ENCODE measurements around the gene LDLRAD4. TPM values are rescaled to one million over a fixed set of nuclear protein-coding genes. Genes with fewer than 3 reads are reported as not detected.

LDLRAD4 gene
- total and polyA plus RNA-seq, 2 donors (not counting 1 experiment from before 2014, with no cell fraction given): 13.9 to 35.7 TPM

DNA sequence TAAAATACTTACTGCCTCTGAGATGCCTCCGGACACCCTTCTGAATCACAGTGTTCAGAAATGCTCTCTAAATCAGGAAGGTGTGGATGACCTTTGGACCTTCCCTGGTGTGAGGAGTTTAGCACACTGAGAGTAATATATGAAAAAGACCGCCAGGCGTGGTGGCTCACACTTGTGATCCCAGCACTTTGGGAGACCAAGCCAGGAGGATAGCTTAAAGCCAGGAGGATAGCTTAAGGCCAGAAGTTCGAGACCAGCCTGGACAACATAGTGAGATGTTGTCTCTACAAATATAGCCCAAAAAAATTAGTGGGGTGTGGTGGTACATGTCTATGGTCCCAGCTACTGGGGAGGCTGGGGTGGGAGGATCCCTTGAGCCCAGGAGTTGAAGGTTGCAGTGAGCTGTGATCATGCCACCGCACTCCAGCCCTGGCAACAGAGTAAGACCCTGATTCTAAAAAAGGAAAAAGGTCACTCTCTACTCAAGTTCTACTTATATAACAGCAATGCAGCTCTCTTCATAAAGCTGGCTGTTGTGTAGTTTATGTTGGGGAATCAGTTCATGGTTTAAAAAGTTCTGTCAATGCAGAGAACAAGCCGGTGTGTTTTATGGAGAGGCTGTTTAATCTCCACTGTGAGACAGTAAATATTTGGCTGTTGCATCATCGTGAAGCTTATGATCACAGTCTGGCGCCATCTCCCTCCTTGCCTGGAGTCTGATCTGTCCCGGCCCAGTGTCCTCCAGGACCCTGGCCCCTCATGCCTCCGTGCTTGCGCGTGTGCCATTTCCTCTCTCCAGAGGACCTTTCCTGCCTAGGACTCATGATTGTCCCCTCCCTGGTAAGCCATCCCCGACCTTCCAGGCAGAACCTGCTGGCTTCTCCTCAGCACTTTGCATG is 323.3 kb downstream of the LDLRAD4 start:
- no peak for DNase-seq
- TF ChIP-seq, protein P1, sequence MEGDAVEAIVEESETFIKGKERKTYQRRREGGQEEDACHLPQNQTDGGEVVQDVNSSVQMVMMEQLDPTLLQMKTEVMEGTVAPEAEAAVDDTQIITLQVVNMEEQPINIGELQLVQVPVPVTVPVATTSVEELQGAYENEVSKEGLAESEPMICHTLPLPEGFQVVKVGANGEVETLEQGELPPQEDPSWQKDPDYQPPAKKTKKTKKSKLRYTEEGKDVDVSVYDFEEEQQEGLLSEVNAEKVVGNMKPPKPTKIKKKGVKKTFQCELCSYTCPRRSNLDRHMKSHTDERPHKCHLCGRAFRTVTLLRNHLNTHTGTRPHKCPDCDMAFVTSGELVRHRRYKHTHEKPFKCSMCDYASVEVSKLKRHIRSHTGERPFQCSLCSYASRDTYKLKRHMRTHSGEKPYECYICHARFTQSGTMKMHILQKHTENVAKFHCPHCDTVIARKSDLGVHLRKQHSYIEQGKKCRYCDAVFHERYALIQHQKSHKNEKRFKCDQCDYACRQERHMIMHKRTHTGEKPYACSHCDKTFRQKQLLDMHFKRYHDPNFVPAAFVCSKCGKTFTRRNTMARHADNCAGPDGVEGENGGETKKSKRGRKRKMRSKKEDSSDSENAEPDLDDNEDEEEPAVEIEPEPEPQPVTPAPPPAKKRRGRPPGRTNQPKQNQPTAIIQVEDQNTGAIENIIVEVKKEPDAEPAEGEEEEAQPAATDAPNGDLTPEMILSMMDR (IDR thresholded peaks at IDR 0.05): no peak
- no peak for TF ChIP-seq EZH2 (IDR thresholded peaks at IDR 0.05; ENCODE audit: borderline replicate concordance, insufficient read depth, low read depth, low read length, poor library complexity, severe bottlenecking)
- no peak overlapping the region for H3K4me3 ChIP-seq (ENCODE audit: control extremely low read depth in 1 of 5, extremely low read depth in 1 of 5, insufficient read depth in 1 of 5, low read depth in 2 of 5, low read length in 4 of 5)
- H3K9ac ChIP-seq (ENCODE audit: low read length): no peak overlapping the region
- intact Hi-C loops (cut with micrococcal nuclease): no loop called here
- Mint-ChIP-seq H3K27me3 (no peaks in the 10 kb centered on the region), H3K4me3 (no peak overlapping the region), H3K27ac (no peak overlapping the region), H3K9me3 (ENCODE audit: insufficient read depth) (no peaks in the 10 kb centered on the region), H3K4me1 (peaks cover 39% of the 10 kb centered on the region)
- no peak overlapping the region for H3K4me2 ChIP-seq (replicated peaks; ENCODE audit: low read depth, low read length, poor library complexity, severe bottlenecking)
- no peak overlapping the region for H2AFZ ChIP-seq (ENCODE audit: insufficient read depth, low read depth, low read length, poor library complexity, severe bottlenecking)
- peaks cover 0 to 4% of the 10 kb centered on the region in 2 experiments for H3K36me3 ChIP-seq (replicated peaks in 1 of 2; ENCODE audit: control extremely low read depth in 1 of 2, control insufficient read depth in 1 of 2, extremely low read depth in 1 of 2, insufficient read depth in 2 of 2, low read length in 1 of 2)
- no peaks in the 10 kb centered on the region for H3K27me3 ChIP-seq (replicated peaks in 1 of 4; ENCODE audit: control extremely low read depth in 1 of 4, control insufficient read depth in 3 of 4, insufficient read depth in 4 of 4, low read length in 3 of 4)
- ChIA-PET CTCF (interaction anchor here (0.9 to 1.4 kb wide), 3 partner anchors 8 to 326 kb away, joined by 3 read pairs; no protein-coding TSS in a partner anchor), POLR2A (no interaction called here)
- peaks cover 37 to 39% of the 10 kb centered on the region in 2 donors for H3K4me1 ChIP-seq (ENCODE audit: control insufficient read depth in 2 of 2, insufficient read depth in 2 of 2, low read length in 2 of 2)
- no peak overlapping the region for H3K27ac ChIP-seq (ENCODE audit: low read length in 2 of 2)
- peaks cover 63% of the 10 kb centered on the region for H3K79me2 ChIP-seq (ENCODE audit: control insufficient read depth, insufficient read depth, low read length)
- WGBS (ENCODE audit: insufficient coverage): 97% methylated on average over 12 of the region's 13 CpGs
- ATAC-seq (ENCODE audit: low read depth): no peak
- H3K9me3 ChIP-seq (ENCODE audit: control extremely low read depth in 1 of 3, control insufficient read depth in 2 of 3, insufficient read depth in 1 of 3, low read length in 2 of 3): no peaks in the 10 kb centered on the region
- no peaks in the 10 kb centered on the region for H4K20me1 ChIP-seq (ENCODE audit: control insufficient read depth, insufficient read depth, low read length, poor library complexity, severe bottlenecking)

DNA sequence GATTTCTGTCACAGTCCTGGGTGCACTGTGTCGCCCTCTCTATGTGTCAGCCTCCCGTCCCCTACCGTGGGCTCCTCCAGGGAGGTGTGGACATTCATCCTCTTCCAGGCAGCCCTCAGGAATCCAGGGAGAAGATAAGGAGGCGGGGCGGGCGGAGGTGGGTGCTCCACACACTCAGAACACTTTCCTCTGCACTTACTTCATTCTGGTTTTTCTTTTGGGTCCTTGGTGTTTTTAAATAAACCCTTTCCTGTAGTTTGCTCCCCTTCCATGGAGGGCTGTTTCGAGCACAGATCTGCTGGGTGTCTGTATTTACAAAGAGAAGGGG is 323.9 kb downstream of the LDLRAD4 start:
- Mint-ChIP-seq H3K4me1 (peaks cover 32% of the 10 kb centered on the region), H3K27ac (no peak overlapping the region), H3K9me3 (ENCODE audit: insufficient read depth) (no peaks in the 10 kb centered on the region), H3K4me3 (no peak overlapping the region), H3K27me3 (no peaks in the 10 kb centered on the region)
- Histone ChIP-seq H3K9ac (ENCODE audit: low read length) (no peak overlapping the region), H3K27ac (ENCODE audit: low read length in 2 of 2) (no peak overlapping the region), H3K36me3 (replicated peaks in 1 of 2; ENCODE audit: control extremely low read depth in 1 of 2, control insufficient read depth in 1 of 2, extremely low read depth in 1 of 2, insufficient read depth in 2 of 2, low read length in 1 of 2) (peaks cover 0 to 4% of the 10 kb centered on the region in 2 experiments), H3K79me2 (ENCODE audit: control insufficient read depth, insufficient read depth, low read length) (peaks cover 62% of the 10 kb centered on the region), H3K9me3 (ENCODE audit: control extremely low read depth in 1 of 3, control insufficient read depth in 2 of 3, insufficient read depth in 1 of 3, low read length in 2 of 3) (peaks cover 0 to 3% (median 0%) of the 10 kb centered on the region in 3 donors), H4K20me1 (ENCODE audit: control insufficient read depth, insufficient read depth, low read length, poor library complexity, severe bottlenecking) (no peaks in the 10 kb centered on the region), H3K4me1 (ENCODE audit: control insufficient read depth in 2 of 2, insufficient read depth in 2 of 2, low read length in 2 of 2) (peaks cover 31 to 33% of the 10 kb centered on the region in 2 donors), H2AFZ (ENCODE audit: insufficient read depth, low read depth, low read length, poor library complexity, severe bottlenecking) (no peak overlapping the region), H3K4me2 (replicated peaks; ENCODE audit: low read depth, low read length, poor library complexity, severe bottlenecking) (no peak overlapping the region), H3K27me3 (replicated peaks in 1 of 4; ENCODE audit: control extremely low read depth in 1 of 4, control insufficient read depth in 3 of 4, insufficient read depth in 4 of 4, low read length in 3 of 4) (no peaks in the 10 kb centered on the region), H3K4me3 (ENCODE audit: control extremely low read depth in 1 of 5, extremely low read depth in 1 of 5, insufficient read depth in 1 of 5, low read depth in 2 of 5, low read length in 4 of 5) (no peak overlapping the region)
- WGBS (ENCODE audit: insufficient coverage): 94% methylated on average over 3 of the region's 7 CpGs
- no peak for TF ChIP-seq EZH2 (IDR thresholded peaks at IDR 0.05; ENCODE audit: borderline replicate concordance, insufficient read depth, low read depth, low read length, poor library complexity, severe bottlenecking)
- TF ChIP-seq, protein P1 (IDR thresholded peaks at IDR 0.05): no peak
- CTCF ChIA-PET: interaction anchor here (0.9 to 1.4 kb wide), 3 partner anchors 9 to 326 kb away, joined by 3 read pairs; no protein-coding TSS in a partner anchor
- no peak for DNase-seq
- intact Hi-C loops (cut with micrococcal nuclease): no loop called here
- no peak for ATAC-seq (ENCODE audit: low read depth)
- POLR2A ChIA-PET: no interaction called here
